Measurements from ENCODE around the gene IFI44. TPM values are rescaled to one million over a fixed set of nuclear protein-coding genes. Genes with fewer than 3 reads are reported as not detected.

Gene IFI44
- total RNA-seq (10 to 100 TPM; 14.9 to 48.2 (median 29.9) TPM), polyA plus RNA-seq (10 to 100 TPM; 48.6 to 87.1 (median 51.9) TPM)
- long read RNA-seq, donor 1, transcript IFI44-209 (7 exons, 1,117 nt), result major isoform, 5 of 18 reads
- long read RNA-seq, donor 1, partial matches to known transcripts, result 7 of 18 reads
- long read RNA-seq, donor 1, other reads (novel, unspliced or antisense), result 0 of 18 reads
- long read RNA-seq, donor 2, partial matches to known transcripts, result 5 of 12 reads
- long read RNA-seq, donor 2, other reads (novel, unspliced or antisense), result 0 of 12 reads
- long read RNA-seq, donor 3, partial matches to known transcripts, result 0 of 1 reads
- long read RNA-seq, donor 3, other reads (novel, unspliced or antisense), result 0 of 1 reads
- long read RNA-seq, donor 4, partial matches to known transcripts, result 1 of 7 reads
- long read RNA-seq, donor 4, other reads (novel, unspliced or antisense), result 2 of 7 reads
- long read RNA-seq, donor 5, transcript IFI44-201 (9 exons, 1,687 nt), result major isoform, 9 of 17 reads
- long read RNA-seq, donor 5, partial matches to known transcripts, result 1 of 17 reads
- long read RNA-seq, donor 5, other reads (novel, unspliced or antisense), result 6 of 17 reads
- long read RNA-seq, donor 6, partial matches to known transcripts, result 1 of 6 reads
- long read RNA-seq, donor 6, other reads (novel, unspliced or antisense), result 2 of 6 reads
- long read RNA-seq, donor 7, partial matches to known transcripts, result 0 of 1 reads
- long read RNA-seq, donor 7, other reads (novel, unspliced or antisense), result 0 of 1 reads
- long read RNA-seq, donor 8, transcript IFI44-201 (9 exons, 1,687 nt), result major isoform, 5 of 15 reads
- long read RNA-seq, donor 8, partial matches to known transcripts, result 5 of 15 reads
- long read RNA-seq, donor 8, other reads (novel, unspliced or antisense), result 0 of 15 reads
- long read RNA-seq, donor 9, partial matches to known transcripts, result 0 of 3 reads
- long read RNA-seq, donor 9, other reads (novel, unspliced or antisense), result 0 of 3 reads
- long read RNA-seq, donor 10, partial matches to known transcripts, result 0 of 2 reads
- long read RNA-seq, donor 10, other reads (novel, unspliced or antisense), result 0 of 2 reads

GRCh38 chr1:78649628-78650027 is at the start of gene IFI44:
Gene IFI44 (plus strand): TSS chr1:78649831. CDS start chr1:78650196, 365 bp downstream.
- intact Hi-C loops (cut with DNase I), result no loop called here
- peak; percentile 83 to 97 (median 90) for DNase-seq
- no peaks in the 10 kb centered on the region for H3K27me3 ChIP-seq
- H3K4me1 ChIP-seq (replicated peaks in 1 of 2), result peaks cover 0 to 35% of the 10 kb centered on the region in 2 donors
- no peaks in the 10 kb centered on the region for H3K36me3 ChIP-seq (replicated peaks in 1 of 2)
- H3K27ac ChIP-seq, result peak within 1 kb of the TSS in 4 of 5 donors; percentile 27 to 63 (median 55)
- H3K9me3 ChIP-seq (replicated peaks in 1 of 3), result no peaks in the 10 kb centered on the region
- no peak for TF ChIP-seq CTCF (IDR thresholded peaks at IDR 0.05)
- peak; percentile 23 to 82 for TF ChIP-seq POLR2A (IDR thresholded peaks at IDR 0.05)
- H3K4me3 ChIP-seq, result peak within 1 kb of the TSS in 2 of 4 donors; percentile 9 to 68

GRCh38 chr1:78601068-78601467 is 48.6 kb upstream of the IFI44 start:
- Histone ChIP-seq H3K27ac (no peak overlapping the region), H3K27me3 (no peaks in the 10 kb centered on the region), H3K4me3 (no peak overlapping the region), H3K36me3 (replicated peaks in 1 of 2) (no peaks in the 10 kb centered on the region), H3K4me1 (replicated peaks in 1 of 2) (no peaks in the 10 kb centered on the region), H3K9me3 (replicated peaks in 1 of 3) (no peaks in the 10 kb centered on the region)
- WGBS, 4 donors, result 56 to 75% (median 67%) methylated on average over 1 of the region's 1 CpG
- no peak for DNase-seq
- TF ChIP-seq CTCF (IDR thresholded peaks at IDR 0.05) (no peak), POLR2A (IDR thresholded peaks at IDR 0.05) (no peak)
- intact Hi-C loops (cut with DNase I), result no loop called here

- no peaks in the 10 kb centered on the region for H3K9me3 ChIP-seq (replicated peaks in 1 of 3)
- WGBS, 4 donors, result 83 to 98% (median 92%) methylated on average over 1 of the region's 1 CpG
- TF ChIP-seq CTCF (IDR thresholded peaks at IDR 0.05), result no peak
- TF ChIP-seq POLR2A (IDR thresholded peaks at IDR 0.05), result no peak
- H3K4me3 ChIP-seq, result no peak overlapping the region
- no peak overlapping the region for H3K27ac ChIP-seq
- DNase-seq, result no peak
- intact Hi-C loops (cut with DNase I), result no loop called here
- H3K4me1 ChIP-seq (replicated peaks in 1 of 2), result no peaks in the 10 kb centered on the region
- H3K36me3 ChIP-seq (replicated peaks in 1 of 2), result no peaks in the 10 kb centered on the region
- no peaks in the 10 kb centered on the region for H3K27me3 ChIP-seq
Measured at GRCh38 chr1:78603206-78603605, 46.4 kb upstream of the IFI44 start.

GRCh38 chr1:78604643-78605042 is 45.0 kb upstream of the IFI44 start:
- no peaks in the 10 kb centered on the region for H3K36me3 ChIP-seq (replicated peaks in 1 of 2)
- 85 to 91% (median 86%) methylated on average over 5 of the region's 5 CpGs for WGBS, 4 donors
- intact Hi-C loops (cut with DNase I), result loop anchor here (5.0 kb wide), 2 partner anchors 457 to 462 kb away; no protein-coding TSS in a partner anchor
- H3K9me3 ChIP-seq (replicated peaks in 1 of 3), result no peaks in the 10 kb centered on the region
- no peak overlapping the region for H3K27ac ChIP-seq
- H3K4me3 ChIP-seq, result no peak overlapping the region
- H3K4me1 ChIP-seq (replicated peaks in 1 of 2), result no peaks in the 10 kb centered on the region
- DNase-seq, result no peak
- no peaks in the 10 kb centered on the region for H3K27me3 ChIP-seq
- TF ChIP-seq CTCF (IDR thresholded peaks at IDR 0.05) (no peak), POLR2A (IDR thresholded peaks at IDR 0.05) (no peak)

All from adrenal gland (tissue), 19 donors.